ENCODE results near the gene MAEA. TPM values are rescaled to one million over a fixed set of nuclear protein-coding genes. Genes with fewer than 3 reads are reported as not detected.

Gene MAEA
- total RNA-seq, 1 experiment from 2014 or later: 124 TPM

DNA sequence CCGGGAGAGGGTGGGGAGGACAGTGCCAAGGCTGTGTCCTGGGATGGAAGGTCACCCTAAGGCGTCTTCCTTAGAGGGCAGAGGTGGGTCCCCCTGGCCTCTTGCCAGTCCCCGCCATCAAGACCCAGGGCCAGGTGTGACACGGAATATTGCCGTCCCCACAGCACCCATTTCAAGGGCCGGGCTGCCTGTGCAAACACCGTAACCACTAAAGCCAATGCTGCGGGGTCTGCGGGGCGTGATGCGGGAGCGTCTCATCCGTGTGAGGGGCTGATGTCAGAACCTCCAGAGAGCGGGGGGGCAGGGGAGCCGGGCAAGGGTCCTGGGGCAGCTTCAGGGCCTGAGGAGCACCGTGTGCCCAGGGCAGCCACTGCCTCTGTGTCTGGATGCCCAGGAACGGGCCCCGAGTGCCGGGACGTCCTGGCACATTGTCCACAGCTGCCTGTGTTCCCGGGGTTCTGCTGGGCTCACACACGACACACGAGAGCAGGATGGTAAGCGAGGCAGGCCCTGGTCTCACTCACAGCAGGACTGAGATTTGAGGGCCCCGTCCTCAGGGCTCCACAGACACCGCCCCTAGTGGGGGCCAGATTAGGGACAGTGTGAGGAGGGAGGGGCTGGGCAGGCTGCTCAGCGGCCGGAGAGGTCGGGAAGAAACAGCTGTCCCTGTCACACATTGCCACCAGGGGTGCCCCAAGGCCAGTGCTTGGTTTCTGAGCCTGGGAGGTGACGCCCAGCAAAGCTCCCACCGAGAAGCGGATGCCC lies 87.3 kb downstream of the MAEA start:
- no peak for DNase-seq (ENCODE audit: low read depth)

DNA sequence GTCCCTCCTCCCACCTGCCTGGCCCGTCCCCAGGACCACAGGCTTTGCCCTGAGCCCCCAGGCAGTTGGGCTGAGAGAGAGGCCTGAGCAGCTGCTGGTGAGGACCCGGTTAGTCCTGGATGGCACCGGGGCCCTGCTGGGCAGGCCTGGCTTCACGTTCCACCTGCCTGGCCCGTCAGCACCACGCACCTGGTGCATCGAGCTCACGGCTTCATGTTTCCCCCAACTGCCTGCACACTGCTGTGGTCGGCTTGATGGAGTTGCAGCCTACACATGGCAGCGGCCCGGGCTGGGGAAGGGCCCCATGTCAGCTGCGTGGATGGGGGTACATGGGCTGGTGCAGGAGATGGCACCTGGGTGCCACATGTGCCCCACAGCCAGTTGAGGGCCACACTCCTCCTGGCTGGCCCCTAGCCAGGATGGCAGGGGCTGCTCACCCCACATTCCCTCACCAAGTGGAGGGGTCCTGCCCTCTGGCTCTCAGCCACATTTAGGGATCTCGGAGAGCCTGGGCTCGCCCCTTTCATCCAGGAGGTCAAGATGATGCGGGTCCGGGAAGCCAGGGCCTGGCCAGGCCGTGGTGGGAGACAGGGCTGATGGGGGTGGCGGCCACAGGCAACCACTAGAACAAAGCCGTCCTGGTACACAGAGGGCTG lies 88.0 kb downstream of the MAEA start:
- DNase-seq (ENCODE audit: low read depth): no peak

DNA sequence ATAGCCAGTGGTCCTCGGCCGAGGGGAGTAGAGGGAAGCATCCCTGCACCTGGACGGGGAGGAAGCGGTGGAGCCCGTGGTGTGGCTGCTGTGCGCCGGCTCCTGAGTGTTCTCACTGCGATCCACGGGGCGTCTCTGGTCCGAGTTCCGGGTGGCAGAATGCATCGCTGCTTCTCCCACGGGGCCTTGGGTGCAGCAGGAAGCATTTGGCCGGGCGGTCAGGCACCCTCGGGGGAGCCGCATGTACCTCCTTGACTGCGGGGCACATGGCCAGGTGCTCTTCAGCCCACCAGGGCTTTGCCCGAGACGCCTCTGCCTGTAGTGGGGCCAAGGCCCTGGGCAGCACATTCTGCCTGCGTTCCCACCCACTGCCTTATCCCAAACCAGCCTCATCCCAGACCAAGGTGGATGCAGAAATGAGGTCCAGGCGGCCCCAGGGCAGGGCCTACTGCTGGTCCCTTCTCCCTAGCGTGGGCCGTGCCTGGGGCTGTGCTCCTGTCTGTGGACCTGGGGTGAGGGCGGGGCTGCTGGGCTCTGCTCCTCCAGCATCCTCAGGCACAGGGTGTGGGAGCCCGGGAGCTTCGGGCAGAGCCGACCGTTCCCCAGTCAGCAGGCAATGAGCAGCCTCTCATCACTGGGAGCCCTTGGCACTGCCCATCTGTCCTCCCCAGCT lies 89.0 kb downstream of the MAEA start:
- no peak for DNase-seq (ENCODE audit: low read depth)

DNA sequence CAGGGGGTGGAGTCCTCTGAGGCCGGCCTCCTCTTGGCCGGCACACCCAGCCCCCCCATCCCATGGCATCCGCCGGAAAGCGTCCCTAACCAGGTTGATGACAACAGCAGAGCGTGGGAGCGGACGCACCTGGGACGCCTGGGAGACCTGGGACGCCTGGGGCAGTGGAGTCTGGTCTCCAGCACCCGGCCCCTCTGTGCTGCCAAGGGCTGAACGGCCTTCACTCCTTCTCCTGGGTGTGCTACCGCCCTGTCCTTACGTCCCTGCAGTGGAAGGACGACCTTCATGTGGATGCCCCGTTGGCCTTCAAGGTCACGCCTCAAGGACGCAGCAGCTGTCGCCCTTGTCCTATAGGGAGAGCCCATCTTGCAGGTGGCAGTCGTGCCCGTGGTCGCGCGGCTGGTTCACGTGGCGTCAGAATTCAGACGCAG lies 89.7 kb downstream of the MAEA start:
- no peak for DNase-seq (ENCODE audit: low read depth)

DNA sequence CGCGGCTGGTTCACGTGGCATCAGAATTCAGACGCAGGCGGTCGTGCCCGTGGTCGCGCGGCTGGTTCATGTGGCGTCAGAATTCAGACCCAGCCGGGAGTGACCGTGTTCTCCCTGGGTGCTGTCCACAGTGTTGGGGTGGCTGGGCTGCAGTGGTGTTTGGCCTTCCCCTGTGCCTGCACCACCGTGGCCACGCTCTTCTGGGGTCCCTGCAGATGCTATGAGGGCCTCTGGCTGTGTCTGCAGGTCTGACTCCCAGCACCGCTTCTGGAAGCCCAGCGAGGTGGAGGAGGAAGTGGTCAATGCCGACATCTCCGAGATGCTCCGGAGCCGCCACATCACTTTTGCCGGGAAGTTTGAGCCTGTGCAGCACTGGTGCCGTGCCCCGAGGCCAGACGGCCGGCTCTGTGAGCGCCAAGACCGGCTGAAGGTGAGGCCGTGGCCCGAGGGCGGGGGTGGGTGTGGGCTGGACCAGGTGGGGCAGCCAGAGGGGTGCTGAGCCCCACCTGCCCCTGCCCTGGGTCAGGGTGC lies 90.2 kb downstream of the MAEA start:
- no peak for DNase-seq (ENCODE audit: low read depth)

DNA sequence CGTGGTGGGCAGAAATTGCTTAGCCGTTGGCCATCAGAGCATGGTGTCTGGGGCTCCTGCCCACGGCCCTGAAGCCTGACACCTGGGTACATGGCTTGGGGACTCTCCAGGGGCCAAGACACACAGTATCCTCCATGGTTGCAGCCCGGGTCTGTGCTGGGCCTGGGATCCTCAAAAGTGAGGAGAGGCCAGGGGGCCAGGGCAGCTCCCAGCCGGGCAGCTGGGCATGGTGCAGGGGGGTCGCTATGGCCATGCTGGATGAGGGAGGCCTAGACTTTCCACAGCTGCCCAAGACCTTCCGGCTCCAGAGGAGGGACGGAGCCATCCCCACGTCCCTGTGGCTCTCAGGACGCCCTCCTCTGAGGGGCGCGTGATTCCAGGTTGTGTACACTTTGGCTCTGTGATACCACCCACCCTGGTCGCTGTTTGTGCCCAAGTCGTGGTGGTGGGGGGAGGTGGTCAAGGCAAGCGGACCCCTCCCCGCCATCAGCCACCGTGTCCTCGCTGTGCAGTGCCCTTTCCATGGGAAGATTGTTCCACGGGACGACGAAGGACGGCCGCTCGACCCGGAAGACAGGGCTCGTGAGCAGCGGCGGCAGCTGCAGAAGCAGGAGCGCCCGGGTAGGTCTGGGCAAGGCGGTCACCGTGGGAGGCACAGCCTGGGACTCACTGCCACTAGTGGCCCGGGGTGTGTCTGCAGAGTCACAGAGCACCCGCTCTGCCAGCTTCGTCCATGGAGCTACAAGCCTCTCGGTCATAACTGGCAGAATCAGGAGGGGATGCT lies 90.9 kb downstream of the MAEA start:
- DNase-seq (ENCODE audit: low read depth): no peak

DNA sequence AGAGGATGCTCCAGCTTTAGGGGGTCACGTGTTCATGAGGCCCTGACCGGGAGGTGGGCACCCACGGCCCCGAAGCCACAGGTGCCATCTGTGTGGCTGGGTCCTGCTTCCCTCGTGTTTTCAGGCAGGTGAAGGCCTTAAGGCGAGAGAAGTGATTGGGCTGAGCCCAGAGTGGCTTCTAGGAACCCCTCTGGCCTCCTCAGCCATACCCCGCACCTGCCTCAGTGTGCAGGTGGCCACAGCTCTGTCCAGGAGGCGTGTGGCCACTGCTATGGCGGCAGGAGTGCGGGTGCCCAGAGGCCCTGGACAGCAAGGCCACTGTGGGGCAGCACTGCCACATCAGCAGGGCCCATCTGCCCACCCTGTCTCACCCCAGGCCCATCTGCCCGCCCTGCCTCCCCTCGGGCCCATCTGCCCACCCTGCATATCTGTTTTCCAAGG lies 91.5 kb downstream of the MAEA start:
- no peak for DNase-seq (ENCODE audit: low read depth)

DNA sequence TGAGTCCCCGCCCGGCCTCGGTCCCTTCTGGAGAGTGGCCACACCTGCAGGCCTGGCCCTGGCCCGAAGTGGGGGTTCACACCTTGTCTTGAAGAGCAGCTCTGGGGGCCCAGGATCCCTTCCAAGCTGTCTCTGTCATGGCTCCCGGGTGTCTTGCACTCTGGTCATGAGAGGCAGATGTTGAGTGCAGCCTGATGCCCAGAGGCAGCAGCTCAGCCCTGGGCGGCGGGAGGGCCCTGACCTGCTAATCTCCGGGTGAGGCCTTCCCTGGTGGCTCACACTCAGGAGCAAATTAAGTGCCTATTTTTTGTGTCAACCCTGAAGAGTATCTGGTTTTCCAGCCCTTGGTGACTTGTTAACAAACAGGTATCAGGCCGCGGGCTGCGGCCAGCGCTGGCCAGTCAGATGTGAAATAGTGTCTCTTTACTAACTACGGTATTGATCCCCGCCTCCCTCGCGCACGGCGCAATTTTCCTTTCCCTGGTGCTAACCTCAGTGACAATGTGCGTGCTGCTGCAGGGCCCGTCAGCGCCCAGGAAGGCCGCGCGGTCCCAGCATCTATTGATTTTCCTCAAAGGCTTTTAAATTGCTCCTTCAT lies 92.4 kb downstream of the MAEA start:
- no peak for DNase-seq (ENCODE audit: low read depth)

DNA sequence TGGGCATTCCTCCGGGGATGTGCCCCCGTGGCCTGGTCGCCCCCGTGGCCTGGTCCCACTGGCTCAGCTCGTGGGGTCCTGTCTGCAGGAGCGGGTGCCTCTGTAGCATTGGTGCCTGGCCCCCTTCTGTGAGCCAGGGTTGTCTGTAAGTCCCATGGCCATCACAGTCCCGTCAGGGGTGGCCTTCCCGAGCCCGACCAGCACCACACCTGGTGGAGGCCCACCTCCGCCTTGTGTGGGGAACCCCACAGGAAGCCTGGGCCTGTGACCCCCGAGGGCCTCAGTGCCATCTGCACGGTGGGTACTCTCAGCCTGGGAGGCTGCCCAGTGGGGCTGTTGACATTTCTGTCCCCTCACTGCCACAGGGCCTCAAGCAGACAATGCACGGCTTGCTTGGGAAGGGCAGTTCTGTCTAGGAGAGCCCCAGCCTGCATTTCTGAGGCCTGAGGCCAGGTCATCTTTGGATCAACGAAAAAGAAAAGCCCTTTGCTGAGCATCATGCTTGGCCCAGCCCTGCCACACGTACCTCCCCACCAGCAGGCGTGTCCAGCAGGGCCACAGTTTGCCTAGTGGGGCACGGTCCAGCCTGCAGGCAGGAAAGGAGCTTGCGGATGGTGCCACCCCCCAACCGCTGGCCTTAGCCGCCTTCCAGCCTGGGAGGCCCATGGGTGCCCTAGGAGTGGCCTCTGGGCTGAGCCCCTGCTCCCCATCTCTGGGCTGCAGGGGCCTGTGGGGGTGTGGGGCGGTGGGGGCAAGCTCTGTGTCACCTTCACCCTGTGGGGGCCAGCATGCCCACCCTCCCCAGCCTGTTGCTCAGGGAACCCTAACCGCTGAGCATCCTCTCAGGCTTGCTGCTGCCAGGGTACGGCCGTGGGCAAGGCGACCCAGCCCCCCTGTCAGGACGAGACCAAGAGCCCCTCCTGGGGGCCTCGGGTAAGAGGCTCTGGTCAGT lies 93.4 kb downstream of the MAEA start:
- no peak for DNase-seq (ENCODE audit: low read depth)

DNA sequence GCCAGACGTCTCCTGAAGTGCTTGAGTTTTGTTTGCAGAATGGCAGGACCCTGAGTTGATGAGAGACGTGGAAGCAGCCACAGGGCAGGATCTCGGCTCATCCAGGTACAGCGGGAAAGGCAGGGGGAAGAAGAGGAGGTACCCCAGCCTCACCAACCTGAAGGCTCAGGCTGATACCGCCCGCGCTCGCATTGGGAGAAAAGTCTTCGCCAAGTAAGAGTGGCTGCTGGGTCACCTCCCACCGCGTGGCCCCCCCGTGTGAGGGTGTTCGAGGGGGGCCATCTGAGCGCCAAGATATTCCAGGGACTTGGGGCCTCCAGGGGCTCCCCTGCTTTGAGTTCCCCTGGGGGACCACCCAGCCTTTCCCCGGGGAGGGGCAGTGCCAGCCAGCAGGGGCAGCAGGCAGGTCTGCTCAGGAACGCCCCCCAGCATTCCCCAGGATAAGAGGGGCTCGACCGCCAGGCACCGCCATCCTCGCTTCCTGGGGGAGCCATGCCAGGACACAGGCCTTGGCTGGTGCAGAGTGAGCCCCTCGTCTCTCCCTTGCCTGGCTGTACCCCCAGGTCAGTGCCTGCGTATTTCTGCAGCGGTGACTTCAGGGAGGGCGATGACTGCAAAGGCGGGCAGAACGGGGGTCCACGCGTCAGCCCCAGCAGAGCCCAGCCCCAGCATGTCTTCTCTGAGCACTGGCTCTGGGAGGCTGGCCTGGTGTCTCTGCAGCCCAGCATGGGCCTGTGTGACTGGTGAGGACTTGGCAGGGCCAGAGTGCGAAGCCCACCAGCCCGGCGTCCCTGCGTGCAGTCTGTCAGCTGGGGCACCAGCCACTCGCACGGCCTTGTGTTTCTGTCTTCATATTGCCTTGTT lies 94.3 kb downstream of the MAEA start:
- DNase-seq (ENCODE audit: low read depth): no peak

DNA sequence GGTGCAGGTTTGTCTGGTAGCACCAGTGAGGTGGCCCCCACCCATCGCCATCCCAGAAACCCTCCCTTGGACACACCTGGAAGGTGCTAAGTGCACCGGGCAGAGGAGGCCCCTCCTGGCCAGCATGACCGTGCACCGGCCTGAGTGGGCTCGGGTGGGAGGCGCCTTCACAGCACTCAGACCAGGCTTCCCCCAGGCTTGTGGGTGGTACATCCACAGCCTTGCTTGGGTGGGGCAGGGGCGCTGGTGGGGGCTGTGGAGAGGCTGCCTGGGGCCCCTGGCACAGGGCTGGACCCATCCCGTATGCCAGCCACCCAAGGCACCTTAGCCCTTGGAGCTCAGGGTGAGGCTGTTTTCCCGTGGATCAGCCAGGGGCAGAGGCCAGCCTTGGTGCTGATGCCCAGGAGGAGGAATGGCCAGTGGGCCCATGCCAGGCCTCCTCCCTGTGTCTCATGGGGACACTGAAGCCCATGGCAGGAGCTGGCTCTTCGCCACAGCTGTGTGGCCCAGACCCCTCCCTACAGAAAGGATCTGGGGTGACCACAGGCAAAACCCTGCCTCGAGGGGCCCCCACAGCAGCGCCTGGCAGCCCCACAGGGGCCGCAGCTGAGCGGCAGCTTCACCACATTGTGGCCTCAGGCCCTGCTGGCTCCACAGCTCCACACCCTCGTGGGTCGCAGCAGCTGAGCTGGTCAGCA lies 95.1 kb downstream of the MAEA start:
- no peak for DNase-seq (ENCODE audit: low read depth)

DNA sequence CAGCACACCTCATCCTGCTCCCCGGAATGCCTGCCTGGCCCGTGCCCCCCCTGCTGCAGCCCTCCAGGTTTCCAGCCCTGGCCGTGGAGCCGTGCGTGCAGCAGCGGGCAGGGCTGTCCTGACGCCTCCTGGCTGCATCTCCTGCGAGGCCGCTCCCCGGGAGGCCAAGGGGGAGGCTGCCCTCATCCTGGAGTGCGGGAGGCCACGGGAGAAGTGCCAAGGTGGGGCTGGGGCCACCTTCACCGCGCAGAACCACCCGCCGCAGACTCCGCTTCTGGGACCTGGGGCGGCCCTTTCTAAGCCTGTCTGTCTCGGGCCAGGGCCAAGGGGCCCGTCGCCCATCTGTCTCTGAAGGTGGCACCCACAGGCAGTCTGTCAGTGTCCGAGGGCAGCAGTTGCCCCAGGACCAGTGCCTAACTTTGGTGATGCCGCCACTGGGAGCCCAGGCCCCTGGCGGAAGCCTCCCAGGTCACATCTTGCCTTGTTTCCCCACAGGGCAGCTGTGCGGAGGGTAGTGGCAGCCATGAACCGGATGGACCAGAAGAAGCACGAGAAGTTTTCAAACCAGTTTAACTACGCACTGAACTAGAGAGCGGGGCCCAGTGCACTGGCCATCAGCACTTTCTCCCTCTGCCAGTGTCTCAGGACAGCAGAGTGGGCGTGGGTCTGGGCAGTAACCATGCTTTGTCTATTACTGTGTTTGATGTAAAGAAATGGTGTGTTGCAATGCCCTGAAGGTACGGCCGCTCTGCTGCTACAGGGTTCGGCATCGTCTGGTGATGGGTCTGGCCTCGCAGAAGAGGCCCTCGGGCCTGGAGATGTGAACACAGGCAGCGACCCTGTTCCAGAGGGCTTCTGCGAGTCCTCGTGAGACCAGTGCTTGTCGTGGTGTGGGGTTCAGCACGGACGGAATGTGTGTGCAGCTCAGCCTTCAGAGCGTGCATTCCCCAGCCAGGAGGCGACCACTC lies 96.0 kb downstream of the MAEA start:
- no peak for DNase-seq (ENCODE audit: low read depth)

Other genes starting within 250 kb of the MAEA start
- not detected in 2 replicates for gene RNF212, start 176.3 kb upstream of the MAEA start, total RNA-seq (2014; rRNA removed; shearing (Covaris generic))
- gene SPON2, start 117.3 kb upstream of the MAEA start, total RNA-seq (2014; rRNA removed; shearing (Covaris generic)): 0.20 TPM in 1 of 2 replicates, not detected in the other
- gene CTBP1, start 40.8 kb upstream of the MAEA start, total RNA-seq (2014; rRNA removed; shearing (Covaris generic)): 205 and 256 TPM in 2 replicates
- 4.6 and 7.1 TPM in 2 replicates for gene UVSSA, start 57.3 kb downstream of the MAEA start, total RNA-seq (2014; rRNA removed; shearing (Covaris generic))
- gene NKX1-1, start 116.6 kb downstream of the MAEA start, total RNA-seq (2014; rRNA removed; shearing (Covaris generic)): not detected in 2 replicates